ENCODE results near the gene DBNDD1.

DNA sequence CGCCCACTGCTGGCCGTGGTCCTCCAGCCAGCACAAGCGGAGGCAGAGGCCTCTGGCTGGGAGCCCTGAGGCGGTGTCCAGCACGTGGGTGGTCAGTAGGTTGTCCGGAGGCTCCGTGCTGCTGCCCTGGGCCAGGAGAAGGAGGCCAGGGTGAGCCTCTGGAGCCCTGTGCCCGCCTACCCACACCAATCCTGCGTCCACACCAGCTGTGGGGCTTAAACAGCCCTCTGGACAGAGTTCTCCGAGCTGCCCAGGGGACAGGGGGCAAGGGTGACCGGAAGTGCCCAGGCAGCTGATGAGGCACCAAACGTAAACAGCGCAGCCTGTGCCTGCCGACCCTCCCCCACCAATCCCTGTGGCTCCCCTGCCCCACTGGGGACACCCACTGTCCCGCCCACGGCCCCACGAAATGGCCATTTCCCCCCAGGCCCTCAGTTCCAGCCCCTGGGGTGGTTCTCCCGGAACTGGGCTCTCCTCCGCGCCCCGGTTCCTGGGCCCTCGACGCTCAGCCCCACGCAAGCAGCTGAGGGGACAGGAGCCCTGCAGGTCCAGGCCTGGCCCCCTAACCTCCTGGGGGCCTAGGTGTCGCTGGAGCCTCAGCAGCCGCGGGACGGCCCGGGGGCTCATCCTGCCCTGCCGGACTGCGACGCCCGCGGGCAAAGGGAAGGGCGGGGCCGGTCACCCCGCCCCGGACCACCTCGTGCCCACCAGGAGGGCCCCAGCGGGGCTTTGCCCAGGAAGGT, 27.9 kb upstream of the DBNDD1 start:
- TF ChIP-seq GATA3 (IDR thresholded peaks at IDR 0.05; ENCODE audit: low read depth, low read length) (no peak), GATA2 (IDR thresholded peaks at IDR 0.05; ENCODE audit: low read depth, low read length) (no peak)

Data from SH-SY5Y (cell line).